Erythroblast (primary cell): ENCODE measurements around the gene PDZRN3.
A peak's percentile ranks its signal among the peaks of the same experiment; 100 is the strongest.

Source experiments
- DNase-seq, 2 experiments: peaks; one replicate each; lab custom pipeline; 2025; lab: John Stamatoyannopoulos, UW
- GATA1 ChIP-seq: IDR thresholded peaks from 2 replicates; pipeline ENCODE4 v1.6.1; 2011; ENCODE audit warnings: low read depth, mild to moderate bottlenecking, control low read depth, low read length, moderate library complexity
- POLR2A ChIP-seq: IDR thresholded peaks from 2 replicates; pipeline ENCODE4 v1.6.1; 2011; ENCODE audit warnings: mild to moderate bottlenecking, low read length

PDZRN3 gene

DNA sequence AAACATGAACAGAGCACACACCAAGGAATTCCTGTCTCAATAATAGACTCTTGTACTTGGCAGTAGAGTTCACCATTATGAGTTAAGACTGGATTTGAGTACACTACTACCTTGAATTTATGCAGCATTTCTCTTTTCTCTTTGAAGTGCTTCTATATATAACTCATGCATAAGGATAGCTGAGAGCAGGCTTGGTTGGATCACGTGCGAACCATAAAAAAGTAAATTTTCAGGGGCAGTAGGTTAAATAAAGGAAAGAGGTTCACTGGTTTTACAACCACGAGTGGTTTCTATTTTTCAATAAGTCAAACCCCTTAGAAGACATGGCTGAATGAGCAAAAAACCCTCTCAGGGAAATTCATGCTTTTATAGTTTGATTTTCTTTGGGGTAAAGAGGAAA, 28.6 kb upstream of the PDZRN3 start:
- no peak for TF ChIP-seq GATA1
- no peak for TF ChIP-seq POLR2A
- DNase-seq: no peak

- DNase-seq: no peak
- TF ChIP-seq POLR2A (no peak), GATA1 (no peak)
Observed at GRCh38 chr3:73652896-73653295, 28.2 kb upstream of the PDZRN3 start.

- DNase-seq: no peak
- no peak for TF ChIP-seq POLR2A
- no peak for TF ChIP-seq GATA1
Observed at GRCh38 chr3:73637042-73637441, 12.3 kb upstream of the PDZRN3 start.

GRCh38 chr3:73635254-73635653, 10.5 kb upstream of the PDZRN3 start:
- DNase-seq: no peak
- TF ChIP-seq GATA1: no peak
- TF ChIP-seq POLR2A: no peak

GRCh38 chr3:73633916-73634344, 9.2 kb upstream of the PDZRN3 start:
- no peak for DNase-seq
- TF ChIP-seq GATA1: no peak
- no peak for TF ChIP-seq POLR2A

DNA sequence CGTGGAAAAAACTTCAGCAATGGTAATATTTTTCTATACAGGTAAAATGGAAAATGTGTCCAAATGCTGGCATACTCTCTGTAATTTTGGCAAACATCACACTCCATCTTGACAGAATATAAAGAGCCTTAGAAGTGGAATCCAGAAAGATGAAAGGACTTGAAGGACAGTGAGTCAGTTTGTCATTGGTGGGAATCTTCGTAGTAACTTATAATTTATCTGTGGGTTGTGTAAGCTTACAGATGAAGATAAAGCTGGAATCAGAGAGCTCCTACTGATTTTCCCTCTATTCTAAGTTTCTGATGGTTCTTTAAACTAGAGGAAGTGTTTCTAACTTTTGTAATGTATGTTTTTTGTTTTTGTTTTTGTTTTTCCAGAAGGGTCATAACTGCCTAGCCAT, 8.7 kb upstream of the PDZRN3 start:
- TF ChIP-seq GATA1: no peak
- no peak for DNase-seq

DNA sequence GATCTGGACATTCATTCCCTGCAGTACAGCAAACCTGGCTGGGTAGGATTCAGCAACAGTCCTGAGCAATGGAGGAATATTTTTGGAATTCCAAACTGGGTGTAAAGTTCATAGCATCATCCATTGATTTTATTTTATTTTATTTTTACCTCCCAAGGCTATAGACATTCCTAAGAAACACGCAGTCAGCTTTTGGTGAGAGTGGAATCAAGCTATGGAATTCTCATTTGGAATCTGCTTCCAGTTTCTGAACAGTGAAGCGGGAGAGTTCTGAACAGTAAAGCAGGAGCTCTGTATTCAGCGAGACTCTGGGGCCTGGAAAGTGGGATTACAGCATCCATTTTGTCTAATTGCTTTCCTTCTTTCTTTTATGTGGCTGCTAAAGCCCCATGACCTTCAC, 1.4 kb upstream of the PDZRN3 start:
- no peak for DNase-seq
- TF ChIP-seq POLR2A: no peak
- no peak for TF ChIP-seq GATA1

DNA sequence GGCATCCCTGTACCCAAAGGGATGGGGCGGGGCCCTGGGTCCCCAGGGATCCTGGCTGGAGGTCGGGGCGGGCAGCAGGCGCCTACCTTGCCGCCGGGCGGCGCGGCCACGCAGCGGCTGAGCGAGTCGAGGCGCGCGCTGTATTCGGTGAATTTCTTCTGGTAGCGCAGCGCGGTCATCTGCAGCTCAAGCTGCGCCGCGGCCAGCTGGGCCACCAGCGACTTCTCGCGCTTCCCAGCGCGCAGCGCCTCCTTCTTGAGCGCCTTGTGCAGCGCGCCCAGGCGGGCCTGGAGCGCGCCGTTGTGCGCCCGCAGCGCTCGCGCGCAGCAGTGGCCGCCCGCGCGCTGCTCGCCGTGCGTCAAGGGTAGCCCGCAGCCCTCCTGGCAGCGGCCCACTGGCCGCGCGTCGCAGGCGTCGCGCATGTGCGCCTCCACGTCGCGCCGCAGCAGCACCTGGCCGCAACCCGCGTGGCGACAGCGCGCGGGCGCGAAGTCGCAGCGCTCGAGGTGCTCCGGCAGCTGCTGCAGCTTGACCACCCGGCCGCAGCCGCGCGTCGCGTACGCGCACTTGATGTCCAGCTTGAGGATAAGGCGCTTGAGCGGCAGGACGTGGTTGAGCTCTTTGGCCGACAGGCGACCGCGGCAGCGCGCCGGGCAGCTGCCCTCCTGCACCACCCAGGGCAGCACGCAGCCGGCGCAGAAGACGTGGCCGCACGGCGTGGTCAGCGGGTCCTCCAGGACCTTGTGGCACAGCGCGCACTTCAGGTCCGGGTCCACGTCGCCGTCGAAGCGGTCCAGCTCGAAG, 522 bp downstream of the PDZRN3 start:
- TF ChIP-seq GATA1 (no peak), POLR2A (no peak)
- DNase-seq: peak in 1 of 2 experiments; percentile 3

- DNase-seq: no peak
- TF ChIP-seq POLR2A (no peak), GATA1 (no peak)
Observed at GRCh38 chr3:73623346-73623745, 1.4 kb downstream of the PDZRN3 start.

- no peak for DNase-seq
- TF ChIP-seq POLR2A: no peak
- no peak for TF ChIP-seq GATA1
Observed at GRCh38 chr3:73622091-73622805, 2.5 kb downstream of the PDZRN3 start.

- no peak for DNase-seq
- no peak for TF ChIP-seq GATA1
- no peak for TF ChIP-seq POLR2A
Observed at GRCh38 chr3:73621388-73621787, 3.4 kb downstream of the PDZRN3 start.

DNA sequence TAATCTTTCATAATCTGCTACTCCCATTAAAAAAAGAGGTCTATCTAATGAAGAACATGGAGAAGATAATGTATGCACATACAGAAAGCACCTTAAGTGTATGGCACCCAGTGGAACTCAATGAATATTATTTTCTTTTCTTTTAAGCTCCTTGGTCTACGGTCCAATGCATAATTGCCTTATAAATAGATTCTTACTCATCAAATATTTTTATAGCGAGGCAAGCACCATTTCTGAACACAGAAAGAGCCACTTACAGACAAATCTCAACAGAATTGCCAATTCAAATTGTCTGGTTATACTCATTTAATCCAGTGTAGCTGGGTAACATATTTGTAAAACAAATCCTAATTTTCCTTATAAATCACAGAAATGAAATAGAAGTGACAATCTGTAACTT, 6.3 kb downstream of the PDZRN3 start:
- TF ChIP-seq GATA1 (no peak), POLR2A (no peak)
- DNase-seq: no peak

GRCh38 chr3:73616056-73616455, 8.7 kb downstream of the PDZRN3 start:
- DNase-seq: no peak

GRCh38 chr3:73614419-73614818, 10.3 kb downstream of the PDZRN3 start:
- no peak for TF ChIP-seq POLR2A
- DNase-seq: no peak

More at GRCh38 chr3:73616056-73616455, 8.7 kb downstream of the PDZRN3 start:
- TF ChIP-seq POLR2A: no peak
- no peak for TF ChIP-seq GATA1
